Measurements from ENCODE around the gene MSI2. TPM values are rescaled to one million over a fixed set of nuclear protein-coding genes. Genes with fewer than 3 reads are reported as not detected.

The MSI2 gene
- total RNA-seq, 1 donor from 2014 or later, result 23.1 TPM

- H3K27me3 Mint-ChIP-seq (ENCODE audit: low read depth), result peaks cover 6% of the 10 kb centered on the region
- peaks cover 2% of the 10 kb centered on the region for H3K36me3 Mint-ChIP-seq (ENCODE audit: low read depth)
- no peaks in the 10 kb centered on the region for H3K9me3 Mint-ChIP-seq (ENCODE audit: low read depth)
- DNase-seq (ENCODE audit: low spot score), result no peak
- no peak overlapping the region for H3K27ac Mint-ChIP-seq (ENCODE audit: unreplicated experiment)
- no peak overlapping the region for H3K4me3 Mint-ChIP-seq (ENCODE audit: unreplicated experiment)
- TF ChIP-seq CTCF (IDR thresholded peaks at IDR 0.05), result no peak
- H3K4me1 Mint-ChIP-seq (ENCODE audit: low read depth), result peaks cover 40% of the 10 kb centered on the region
Observed at GRCh38 chr17:57465610-57466009, 209.3 kb downstream of the MSI2 start.

GRCh38 chr17:57466017-57466471, 209.7 kb downstream of the MSI2 start:
- Mint-ChIP-seq H3K27me3 (ENCODE audit: low read depth) (peaks cover 6% of the 10 kb centered on the region), H3K27ac (ENCODE audit: unreplicated experiment) (no peak overlapping the region)

GRCh38 chr17:57466521-57466920, 210.2 kb downstream of the MSI2 start:
- Mint-ChIP-seq H3K27me3 (ENCODE audit: low read depth) (peaks cover 6% of the 10 kb centered on the region), H3K4me1 (ENCODE audit: low read depth) (peaks cover 40% of the 10 kb centered on the region), H3K36me3 (ENCODE audit: low read depth) (peaks cover 2% of the 10 kb centered on the region), H3K4me3 (ENCODE audit: unreplicated experiment) (no peak overlapping the region), H3K27ac (ENCODE audit: unreplicated experiment) (no peak overlapping the region), H3K9me3 (ENCODE audit: low read depth) (no peaks in the 10 kb centered on the region)
- DNase-seq (ENCODE audit: low spot score), result no peak
- no peak for TF ChIP-seq CTCF (IDR thresholded peaks at IDR 0.05)

More at GRCh38 chr17:57466017-57466471, 209.7 kb downstream of the MSI2 start:
- H3K4me1 Mint-ChIP-seq (ENCODE audit: low read depth), result peaks cover 40% of the 10 kb centered on the region
- no peak for DNase-seq (ENCODE audit: low spot score)
- peaks cover 2% of the 10 kb centered on the region for H3K36me3 Mint-ChIP-seq (ENCODE audit: low read depth)
- no peaks in the 10 kb centered on the region for H3K9me3 Mint-ChIP-seq (ENCODE audit: low read depth)
- H3K4me3 Mint-ChIP-seq (ENCODE audit: unreplicated experiment), result no peak overlapping the region
- TF ChIP-seq CTCF (IDR thresholded peaks at IDR 0.05), result no peak

GRCh38 chr17:57467226-57467625, 210.9 kb downstream of the MSI2 start:
- Mint-ChIP-seq H3K36me3 (ENCODE audit: low read depth) (peaks cover 2% of the 10 kb centered on the region), H3K9me3 (ENCODE audit: low read depth) (no peaks in the 10 kb centered on the region), H3K27me3 (ENCODE audit: low read depth) (peaks cover 6% of the 10 kb centered on the region), H3K4me3 (ENCODE audit: unreplicated experiment) (no peak overlapping the region), H3K4me1 (ENCODE audit: low read depth) (peaks cover 44% of the 10 kb centered on the region), H3K27ac (ENCODE audit: unreplicated experiment) (no peak overlapping the region)
- no peak for TF ChIP-seq CTCF (IDR thresholded peaks at IDR 0.05)
- DNase-seq (ENCODE audit: low spot score), result no peak

GRCh38 chr17:57467801-57468200, 211.5 kb downstream of the MSI2 start:
- H3K9me3 Mint-ChIP-seq (ENCODE audit: low read depth), result no peaks in the 10 kb centered on the region
- no peak for DNase-seq (ENCODE audit: low spot score)
- peaks cover 46% of the 10 kb centered on the region for H3K4me1 Mint-ChIP-seq (ENCODE audit: low read depth)
- peaks cover 6% of the 10 kb centered on the region for H3K27me3 Mint-ChIP-seq (ENCODE audit: low read depth)
- no peak for TF ChIP-seq CTCF (IDR thresholded peaks at IDR 0.05)
- H3K36me3 Mint-ChIP-seq (ENCODE audit: low read depth), result peaks cover 2% of the 10 kb centered on the region
- no peak overlapping the region for H3K4me3 Mint-ChIP-seq (ENCODE audit: unreplicated experiment)
- H3K27ac Mint-ChIP-seq (ENCODE audit: unreplicated experiment), result no peak overlapping the region

Data from chondrocyte (in vitro differentiated cells).